Activated naive CD4-positive, alpha-beta T cell (primary cell): ENCODE data around the gene ASTN2.

Experiments used
- DNase-seq, 4 experiments: peaks; one replicate each; lab custom pipeline; 2025; lab: John Stamatoyannopoulos, UW

Gene ASTN2

GRCh38 chr9:117413346-117414219, 1.3 kb downstream of the ASTN2 start:
- no peak for DNase-seq

GRCh38 chr9:117412841-117413240, 2.0 kb downstream of the ASTN2 start:
- no peak for DNase-seq

GRCh38 chr9:117412006-117412715, 2.7 kb downstream of the ASTN2 start:
- no peak for DNase-seq

- no peak for DNase-seq
Observed at GRCh38 chr9:117411547-117411946, 3.3 kb downstream of the ASTN2 start.

- no peak for DNase-seq
Observed at GRCh38 chr9:117409321-117409720, 5.5 kb downstream of the ASTN2 start.

GRCh38 chr9:117407436-117408022, 7.3 kb downstream of the ASTN2 start:
- no peak for DNase-seq

GRCh38 chr9:117405950-117406705, 8.7 kb downstream of the ASTN2 start:
- DNase-seq = no peak

- DNase-seq = no peak
Observed at GRCh38 chr9:117403848-117404247, 11.0 kb downstream of the ASTN2 start.

GRCh38 chr9:117403403-117403811, 11.4 kb downstream of the ASTN2 start:
- DNase-seq = no peak

GRCh38 chr9:117400171-117400570, 14.7 kb downstream of the ASTN2 start:
- DNase-seq = no peak

GRCh38 chr9:117395151-117395650, 19.7 kb downstream of the ASTN2 start:
- no peak for DNase-seq

GRCh38 chr9:117394655-117395054, 20.2 kb downstream of the ASTN2 start:
- no peak for DNase-seq

- no peak for DNase-seq
Observed at GRCh38 chr9:117392992-117393391, 21.9 kb downstream of the ASTN2 start.

GRCh38 chr9:117387422-117387821, 27.4 kb downstream of the ASTN2 start:
- no peak for DNase-seq

- DNase-seq = no peak
Observed at GRCh38 chr9:117379341-117379740, 35.5 kb downstream of the ASTN2 start.

- DNase-seq = no peak
Observed at GRCh38 chr9:117377046-117377445, 37.8 kb downstream of the ASTN2 start.

GRCh38 chr9:117375956-117376355, 38.9 kb downstream of the ASTN2 start:
- no peak for DNase-seq

GRCh38 chr9:117374076-117374725, 40.7 kb downstream of the ASTN2 start:
- no peak for DNase-seq

GRCh38 chr9:117368684-117369230, 46.1 kb downstream of the ASTN2 start:
- no peak for DNase-seq

- DNase-seq = no peak
Observed at GRCh38 chr9:117365438-117365837, 49.4 kb downstream of the ASTN2 start.

- DNase-seq = no peak
Observed at GRCh38 chr9:117363006-117363405, 51.9 kb downstream of the ASTN2 start.
